ENCODE measurements around the gene DIAPH2.

Gene DIAPH2

GRCh38 chrX:97102938-97103337 lies 418.3 kb downstream of the DIAPH2 start:
- H3K4me1 Mint-ChIP-seq (ENCODE audit: low read depth), result peaks cover 5% of the 10 kb centered on the region
- peaks cover 18% of the 10 kb centered on the region for H3K36me3 Mint-ChIP-seq (ENCODE audit: low read depth)
- intact Hi-C loops (cut with micrococcal nuclease), result no loop called here
- H3K27me3 Mint-ChIP-seq, result no peaks in the 10 kb centered on the region
- no peak overlapping the region for H3K27ac Mint-ChIP-seq
- no peaks in the 10 kb centered on the region for H3K9me3 Mint-ChIP-seq
- H3K4me3 Mint-ChIP-seq, result no peak overlapping the region

GRCh38 chrX:97109730-97110129 lies 425.1 kb downstream of the DIAPH2 start:
- Mint-ChIP-seq H3K27ac (no peak overlapping the region), H3K4me3 (no peak overlapping the region)

GRCh38 chrX:97117572-97117971 lies 432.9 kb downstream of the DIAPH2 start:
- no peak overlapping the region for H3K27ac Mint-ChIP-seq
- H3K4me1 Mint-ChIP-seq (ENCODE audit: low read depth), result no peaks in the 10 kb centered on the region
- intact Hi-C loops (cut with micrococcal nuclease), result no loop called here
- no peaks in the 10 kb centered on the region for H3K27me3 Mint-ChIP-seq
- no peak overlapping the region for H3K4me3 Mint-ChIP-seq
- peaks cover 20% of the 10 kb centered on the region for H3K36me3 Mint-ChIP-seq (ENCODE audit: low read depth)
- H3K9me3 Mint-ChIP-seq, result no peaks in the 10 kb centered on the region

More at GRCh38 chrX:97109730-97110129, 425.1 kb downstream of the DIAPH2 start:
- Mint-ChIP-seq H3K4me1 (ENCODE audit: low read depth) (no peaks in the 10 kb centered on the region), H3K36me3 (ENCODE audit: low read depth) (no peaks in the 10 kb centered on the region), H3K9me3 (no peaks in the 10 kb centered on the region), H3K27me3 (no peaks in the 10 kb centered on the region)
- intact Hi-C loops (cut with micrococcal nuclease), result no loop called here

GRCh38 chrX:97119474-97120109 lies 434.9 kb downstream of the DIAPH2 start:
- peaks cover under 1% of the 10 kb centered on the region for H3K4me1 Mint-ChIP-seq (ENCODE audit: low read depth)
- H3K4me3 Mint-ChIP-seq, result no peak overlapping the region
- no peaks in the 10 kb centered on the region for H3K9me3 Mint-ChIP-seq
- H3K27ac Mint-ChIP-seq, result no peak overlapping the region
- H3K36me3 Mint-ChIP-seq (ENCODE audit: low read depth), result peaks cover 21% of the 10 kb centered on the region
- intact Hi-C loops (cut with micrococcal nuclease), result no loop called here
- no peaks in the 10 kb centered on the region for H3K27me3 Mint-ChIP-seq

GRCh38 chrX:97123001-97123400 lies 438.4 kb downstream of the DIAPH2 start:
- Mint-ChIP-seq H3K27ac (no peak overlapping the region), H3K4me1 (ENCODE audit: low read depth) (peaks cover 5% of the 10 kb centered on the region), H3K9me3 (no peaks in the 10 kb centered on the region), H3K36me3 (ENCODE audit: low read depth) (peaks cover 26% of the 10 kb centered on the region), H3K4me3 (no peak overlapping the region), H3K27me3 (no peaks in the 10 kb centered on the region)
- intact Hi-C loops (cut with micrococcal nuclease), result no loop called here

- no peaks in the 10 kb centered on the region for H3K27me3 Mint-ChIP-seq
- intact Hi-C loops (cut with micrococcal nuclease), result no loop called here
These were observed 441.4 kb downstream of the DIAPH2 start for GRCh38 chrX:97126020-97126419.

GRCh38 chrX:97132664-97133415 lies 448.2 kb downstream of the DIAPH2 start:
- Mint-ChIP-seq H3K27me3 (no peaks in the 10 kb centered on the region), H3K9me3 (no peaks in the 10 kb centered on the region), H3K36me3 (ENCODE audit: low read depth) (no peaks in the 10 kb centered on the region)

More at GRCh38 chrX:97126020-97126419, 441.4 kb downstream of the DIAPH2 start:
- peaks cover 5% of the 10 kb centered on the region for H3K4me1 Mint-ChIP-seq (ENCODE audit: low read depth)
- H3K27ac Mint-ChIP-seq, result no peak overlapping the region
- H3K4me3 Mint-ChIP-seq, result no peak overlapping the region
- H3K9me3 Mint-ChIP-seq, result no peaks in the 10 kb centered on the region
- H3K36me3 Mint-ChIP-seq (ENCODE audit: low read depth), result peaks cover 6% of the 10 kb centered on the region

GRCh38 chrX:97145934-97146333 lies 461.3 kb downstream of the DIAPH2 start:
- H3K27ac Mint-ChIP-seq, result no peak overlapping the region
- H3K4me3 Mint-ChIP-seq, result no peak overlapping the region
- peaks cover 7% of the 10 kb centered on the region for H3K4me1 Mint-ChIP-seq (ENCODE audit: low read depth)
- intact Hi-C loops (cut with micrococcal nuclease), result no loop called here
- no peaks in the 10 kb centered on the region for H3K27me3 Mint-ChIP-seq
- H3K36me3 Mint-ChIP-seq (ENCODE audit: low read depth), result no peaks in the 10 kb centered on the region
- H3K9me3 Mint-ChIP-seq, result no peaks in the 10 kb centered on the region

More at GRCh38 chrX:97132664-97133415, 448.2 kb downstream of the DIAPH2 start:
- Mint-ChIP-seq H3K27ac (no peak overlapping the region), H3K4me1 (ENCODE audit: low read depth) (peaks cover 5% of the 10 kb centered on the region), H3K4me3 (no peak overlapping the region)
- intact Hi-C loops (cut with micrococcal nuclease), result no loop called here

GRCh38 chrX:97155816-97156215 lies 471.2 kb downstream of the DIAPH2 start:
- no peaks in the 10 kb centered on the region for H3K4me1 Mint-ChIP-seq (ENCODE audit: low read depth)
- no peak overlapping the region for H3K4me3 Mint-ChIP-seq
- no peaks in the 10 kb centered on the region for H3K27me3 Mint-ChIP-seq
- intact Hi-C loops (cut with micrococcal nuclease), result no loop called here
- H3K27ac Mint-ChIP-seq, result no peak overlapping the region
- H3K9me3 Mint-ChIP-seq, result no peaks in the 10 kb centered on the region
- no peaks in the 10 kb centered on the region for H3K36me3 Mint-ChIP-seq (ENCODE audit: low read depth)

GRCh38 chrX:97158269-97158668 lies 473.6 kb downstream of the DIAPH2 start:
- intact Hi-C loops (cut with micrococcal nuclease), result no loop called here
- no peaks in the 10 kb centered on the region for H3K9me3 Mint-ChIP-seq
- no peaks in the 10 kb centered on the region for H3K27me3 Mint-ChIP-seq
- H3K4me3 Mint-ChIP-seq, result no peak overlapping the region
- H3K27ac Mint-ChIP-seq, result no peak overlapping the region
- H3K4me1 Mint-ChIP-seq (ENCODE audit: low read depth), result no peaks in the 10 kb centered on the region
- H3K36me3 Mint-ChIP-seq (ENCODE audit: low read depth), result peaks cover 11% of the 10 kb centered on the region

GRCh38 chrX:97159916-97160800 lies 475.5 kb downstream of the DIAPH2 start:
- Mint-ChIP-seq H3K27me3 (no peaks in the 10 kb centered on the region), H3K9me3 (no peaks in the 10 kb centered on the region), H3K4me1 (ENCODE audit: low read depth) (no peaks in the 10 kb centered on the region), H3K27ac (no peak overlapping the region), H3K4me3 (no peak overlapping the region), H3K36me3 (ENCODE audit: low read depth) (peaks cover 12% of the 10 kb centered on the region)
- intact Hi-C loops (cut with micrococcal nuclease), result no loop called here

GRCh38 chrX:97167333-97167732 lies 482.7 kb downstream of the DIAPH2 start:
- Mint-ChIP-seq H3K9me3 (no peaks in the 10 kb centered on the region), H3K27me3 (no peaks in the 10 kb centered on the region), H3K36me3 (ENCODE audit: low read depth) (peaks cover 10% of the 10 kb centered on the region), H3K27ac (no peak overlapping the region), H3K4me3 (no peak overlapping the region), H3K4me1 (ENCODE audit: low read depth) (no peaks in the 10 kb centered on the region)
- intact Hi-C loops (cut with micrococcal nuclease), result no loop called here

- Mint-ChIP-seq H3K4me3 (no peak overlapping the region), H3K27ac (no peak overlapping the region), H3K36me3 (ENCODE audit: low read depth) (no peaks in the 10 kb centered on the region), H3K9me3 (no peaks in the 10 kb centered on the region), H3K27me3 (no peaks in the 10 kb centered on the region), H3K4me1 (ENCODE audit: low read depth) (no peaks in the 10 kb centered on the region)
- intact Hi-C loops (cut with micrococcal nuclease), result no loop called here
These were observed 484.0 kb downstream of the DIAPH2 start for GRCh38 chrX:97168646-97169045.

GRCh38 chrX:97175147-97175546 lies 490.5 kb downstream of the DIAPH2 start:
- H3K4me1 Mint-ChIP-seq (ENCODE audit: low read depth), result no peaks in the 10 kb centered on the region
- no peaks in the 10 kb centered on the region for H3K9me3 Mint-ChIP-seq
- no peaks in the 10 kb centered on the region for H3K36me3 Mint-ChIP-seq (ENCODE audit: low read depth)
- H3K4me3 Mint-ChIP-seq, result no peak overlapping the region
- H3K27ac Mint-ChIP-seq, result no peak overlapping the region
- intact Hi-C loops (cut with micrococcal nuclease), result no loop called here
- H3K27me3 Mint-ChIP-seq, result no peaks in the 10 kb centered on the region
